ENCODE results near the gene ZCCHC9. TPM values are rescaled to one million over a fixed set of nuclear protein-coding genes. Genes with fewer than 3 reads are reported as not detected.
A peak's percentile ranks its signal among the peaks of the same experiment; 100 is the strongest.
"Not testable (repeated sequence)": the region's sequence is repeated elsewhere in the genome, so short reads cannot be mapped to it uniquely, and the experiment has no call there.

The ZCCHC9 gene, protein sequence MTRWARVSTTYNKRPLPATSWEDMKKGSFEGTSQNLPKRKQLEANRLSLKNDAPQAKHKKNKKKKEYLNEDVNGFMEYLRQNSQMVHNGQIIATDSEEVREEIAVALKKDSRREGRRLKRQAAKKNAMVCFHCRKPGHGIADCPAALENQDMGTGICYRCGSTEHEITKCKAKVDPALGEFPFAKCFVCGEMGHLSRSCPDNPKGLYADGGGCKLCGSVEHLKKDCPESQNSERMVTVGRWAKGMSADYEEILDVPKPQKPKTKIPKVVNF
- 28.5 and 36.5 TPM in 2 replicates for total RNA-seq (2014; rRNA removed; shearing (Covaris generic); ENCODE audit: low replicate concordance)

DNA sequence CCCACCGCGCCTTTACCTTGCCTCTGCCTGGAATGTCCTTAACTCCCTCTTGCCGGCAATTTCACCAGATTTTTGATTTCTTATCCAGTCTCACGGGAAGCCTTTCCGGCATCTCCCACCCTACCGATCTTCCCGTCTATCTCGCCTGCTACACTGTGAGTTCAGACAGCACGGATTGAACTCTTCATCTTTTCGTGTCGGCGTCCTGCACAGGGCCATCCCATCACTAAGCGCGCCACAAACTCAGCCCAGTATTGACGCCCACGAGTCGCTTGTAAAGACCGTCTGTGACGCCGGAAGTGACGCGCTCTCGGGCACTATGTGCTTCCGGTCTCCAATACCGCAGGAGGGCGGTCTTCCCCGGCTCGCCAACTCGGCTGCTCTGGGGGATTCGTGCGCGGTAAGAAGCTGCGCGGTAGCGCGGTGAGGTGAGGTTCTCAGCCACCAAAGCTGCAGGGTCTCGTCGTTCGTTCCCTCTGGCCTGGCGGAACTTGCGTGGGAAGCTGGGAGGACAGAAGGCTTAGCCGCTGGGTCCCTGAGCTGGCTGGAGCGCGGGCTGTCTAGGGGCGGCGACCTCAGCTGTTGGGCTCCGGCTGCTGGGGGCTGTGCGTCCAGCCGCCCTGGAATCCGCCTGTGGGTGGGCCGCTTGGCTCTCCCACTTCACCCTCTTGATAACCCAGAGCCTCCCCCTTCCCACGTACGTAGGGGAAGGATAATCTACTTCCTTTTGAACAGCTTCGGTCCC lies at the start of gene ZCCHC9:
Gene ZCCHC9 (plus strand): TSS at position 317 of the 745 bp plus-strand sequence. CDS start 3,171 bp downstream, outside the sequence.
- in situ Hi-C loops (cut with HindIII; ENCODE audit: low pct_unique_long_range_greater_than_20kb, low sequenced_read_pairs): no loop called here
- peak; percentile 81 for DNase-seq (ENCODE audit: low read depth)

DNA sequence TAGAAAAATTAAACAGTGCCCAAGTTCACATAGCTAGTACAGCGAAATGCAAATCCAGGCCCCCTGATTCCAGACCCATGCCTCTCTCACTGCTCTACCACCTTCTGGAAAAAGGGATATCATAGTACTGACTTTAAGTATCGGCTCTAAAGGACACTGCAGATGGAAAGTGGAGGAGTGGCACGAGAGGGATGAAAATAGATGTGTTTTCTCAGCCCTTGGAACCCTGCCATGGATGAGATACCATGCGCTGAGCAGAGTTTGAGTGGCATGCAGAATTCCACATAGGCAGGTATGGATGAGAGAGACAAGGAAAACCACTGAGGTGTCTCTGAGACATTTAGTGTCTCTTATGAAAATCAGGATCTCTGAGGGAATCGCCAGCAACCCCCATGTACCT lies 49.5 kb upstream of the ZCCHC9 start:
- DNase-seq (ENCODE audit: low read depth): no peak
- in situ Hi-C loops (cut with HindIII; ENCODE audit: low pct_unique_long_range_greater_than_20kb, low sequenced_read_pairs): no loop called here

DNA sequence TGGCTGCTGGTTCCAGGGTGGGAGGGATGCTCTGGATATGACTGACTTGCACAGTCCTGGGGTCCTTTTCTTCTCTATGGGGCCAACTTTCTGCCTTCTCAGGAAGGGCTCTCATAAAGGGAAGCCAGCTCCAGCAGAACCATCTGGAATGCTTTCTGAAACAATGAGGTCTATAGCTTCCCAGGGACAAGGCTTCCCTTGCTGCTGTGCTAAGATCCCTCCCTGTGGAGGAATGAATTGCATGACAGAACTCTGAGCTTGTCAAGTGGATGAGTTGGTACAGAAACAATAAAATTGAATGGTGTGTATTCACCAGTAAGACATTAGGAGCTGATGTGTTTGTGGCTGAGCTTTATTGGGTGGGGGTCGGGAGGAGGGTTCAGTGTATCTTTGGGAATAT lies 48.5 kb upstream of the ZCCHC9 start:
- in situ Hi-C loops (cut with HindIII; ENCODE audit: low pct_unique_long_range_greater_than_20kb, low sequenced_read_pairs): no loop called here
- no peak for DNase-seq (ENCODE audit: low read depth)

DNA sequence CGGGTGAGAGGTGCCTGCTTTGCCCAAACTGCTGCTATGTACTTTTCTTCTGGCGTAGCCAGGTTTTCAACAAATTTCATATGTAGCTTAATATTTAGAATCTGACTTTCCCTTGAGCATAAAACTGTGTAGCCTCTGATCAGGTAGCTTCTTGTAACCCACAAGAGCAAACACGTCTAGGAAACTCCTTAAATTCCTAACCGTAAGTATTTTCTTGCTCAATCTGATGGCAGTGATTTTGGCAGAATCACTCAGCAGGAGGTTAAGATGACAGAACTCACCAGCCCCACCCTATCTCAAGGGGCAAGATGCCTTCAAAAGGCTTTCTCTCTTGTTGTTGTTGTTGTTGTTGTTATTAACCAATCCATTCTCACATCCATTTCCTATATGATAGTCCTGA lies 47.5 kb upstream of the ZCCHC9 start:
- in situ Hi-C loops (cut with HindIII; ENCODE audit: low pct_unique_long_range_greater_than_20kb, low sequenced_read_pairs): no loop called here
- DNase-seq (ENCODE audit: low read depth): no peak

DNA sequence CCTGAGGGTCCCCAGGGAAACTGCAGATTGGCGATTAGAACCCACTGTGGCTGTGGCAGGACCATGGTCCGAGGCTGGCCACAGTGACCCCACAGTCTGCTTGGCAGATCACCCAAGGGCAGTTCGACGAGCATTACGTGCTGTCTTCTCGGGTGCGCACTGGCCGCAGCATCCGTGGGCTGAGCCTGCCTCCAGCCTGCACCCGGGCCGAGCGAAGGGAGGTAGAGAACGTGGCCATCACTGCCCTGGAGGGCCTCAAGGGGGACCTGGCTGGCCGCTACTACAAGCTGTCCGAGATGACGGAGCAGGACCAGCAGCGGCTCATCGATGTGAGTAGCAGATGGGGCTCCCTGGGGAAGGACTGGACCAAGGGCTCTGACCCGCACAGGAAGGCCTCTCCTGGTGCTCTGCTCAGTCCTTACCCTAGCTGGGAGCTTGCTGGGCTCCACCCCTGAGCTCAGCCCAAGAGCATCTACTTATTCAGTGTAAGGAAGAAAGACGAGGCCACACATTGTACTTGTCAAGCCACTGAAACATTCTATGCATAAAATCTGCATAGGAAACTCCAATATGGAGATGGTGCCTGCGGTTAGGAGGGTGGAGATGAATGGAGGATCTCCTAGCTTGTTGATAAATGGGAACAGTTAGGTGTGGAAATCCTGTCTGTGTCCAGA lies 46.4 kb upstream of the ZCCHC9 start:
- in situ Hi-C loops (cut with HindIII; ENCODE audit: low pct_unique_long_range_greater_than_20kb, low sequenced_read_pairs): no loop called here
- no peak for DNase-seq (ENCODE audit: low read depth)

DNA sequence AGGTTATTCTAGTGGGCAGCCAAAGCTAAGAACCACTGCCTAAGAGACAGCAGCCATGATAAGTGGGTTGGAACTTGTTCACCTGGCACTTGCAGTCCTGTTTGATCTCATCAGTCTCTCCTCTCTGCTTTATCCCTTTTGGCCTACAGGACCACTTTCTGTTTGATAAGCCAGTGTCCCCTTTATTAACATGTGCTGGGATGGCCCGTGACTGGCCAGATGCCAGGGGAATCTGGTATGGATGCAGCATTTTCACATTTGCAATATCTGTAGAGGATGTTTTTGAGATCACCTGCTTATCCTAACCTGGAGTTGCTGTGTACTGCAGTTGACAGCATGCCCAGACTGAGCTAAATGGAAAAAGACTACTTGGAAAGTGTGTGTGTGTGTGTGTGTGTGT lies 44.6 kb upstream of the ZCCHC9 start:
- in situ Hi-C loops (cut with HindIII; ENCODE audit: low pct_unique_long_range_greater_than_20kb, low sequenced_read_pairs): no loop called here
- DNase-seq (ENCODE audit: low read depth): no peak

DNA sequence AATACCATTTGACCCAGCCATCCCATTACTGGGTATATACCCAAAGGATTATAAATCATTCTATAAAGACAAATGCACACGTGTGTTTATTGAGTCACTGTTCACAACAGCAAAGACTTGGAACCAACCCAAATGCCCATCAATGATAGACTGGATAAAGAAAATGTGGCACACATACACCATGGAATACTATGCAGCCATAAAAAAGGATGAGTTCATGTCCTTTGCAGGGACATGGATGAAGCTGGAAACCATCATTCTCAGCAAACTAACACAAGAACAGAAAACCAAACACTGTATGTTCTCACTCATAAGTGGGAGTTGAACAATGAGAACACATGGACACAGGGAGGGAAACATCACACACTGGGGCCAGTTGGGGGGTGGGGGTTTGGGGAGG lies 38.6 kb upstream of the ZCCHC9 start:
- DNase-seq (ENCODE audit: low read depth); in situ Hi-C loops (cut with HindIII; ENCODE audit: low pct_unique_long_range_greater_than_20kb, low sequenced_read_pairs): not testable (repeated sequence)

DNA sequence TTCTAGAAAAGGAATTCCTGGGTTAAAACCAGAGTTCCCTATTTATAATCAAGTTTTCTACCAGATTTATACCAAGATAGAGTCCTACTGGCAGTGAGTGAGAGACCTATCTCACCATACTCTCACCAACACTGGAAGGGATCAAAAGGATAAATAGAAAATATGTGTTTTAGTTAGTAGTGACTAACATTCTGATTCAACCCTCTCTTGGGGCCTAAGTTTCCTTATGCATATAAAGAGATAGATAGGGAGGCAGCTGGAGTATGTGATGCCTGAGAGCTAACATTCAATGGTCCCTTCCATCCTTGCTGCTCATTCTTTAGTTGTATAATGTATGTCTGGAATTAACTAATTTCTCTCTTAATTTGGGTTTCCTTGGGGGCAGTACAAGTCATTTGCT lies 36.3 kb upstream of the ZCCHC9 start:
- in situ Hi-C loops (cut with HindIII; ENCODE audit: low pct_unique_long_range_greater_than_20kb, low sequenced_read_pairs): no loop called here
- DNase-seq (ENCODE audit: low read depth): no peak

DNA sequence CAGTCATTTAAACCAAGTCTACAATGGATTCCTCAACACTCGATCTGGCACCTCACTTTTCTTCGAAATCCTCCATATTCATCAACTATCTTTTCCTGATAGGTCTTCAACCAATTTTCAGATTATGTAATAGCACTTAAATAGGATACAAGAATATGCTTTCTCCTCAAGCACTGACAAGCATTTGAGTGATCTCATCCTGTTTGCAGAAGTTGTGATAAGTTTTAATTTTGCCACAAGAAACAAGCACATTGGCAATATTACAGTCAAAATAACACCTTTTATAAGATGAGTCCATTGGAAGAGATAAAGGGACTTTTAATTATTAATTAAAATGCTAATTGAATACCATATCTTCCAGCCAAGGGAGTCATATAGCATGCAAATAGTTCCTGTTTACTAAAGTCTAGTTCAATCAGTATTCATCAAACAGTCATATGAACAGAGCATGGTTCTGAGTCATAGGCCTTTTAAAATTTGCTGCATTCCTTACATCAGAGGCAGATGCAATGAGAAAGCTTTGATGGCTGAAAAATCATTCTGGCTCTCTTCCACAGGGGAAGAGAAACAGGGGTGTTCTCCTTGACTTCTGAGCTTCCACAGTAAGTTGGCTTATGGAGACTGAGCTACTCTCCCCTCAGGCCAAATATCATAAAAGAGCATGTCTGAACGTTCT lies 32.7 kb upstream of the ZCCHC9 start:
- peak; percentile 30 for DNase-seq (ENCODE audit: low read depth)
- in situ Hi-C loops (cut with HindIII; ENCODE audit: low pct_unique_long_range_greater_than_20kb, low sequenced_read_pairs): no loop called here

DNA sequence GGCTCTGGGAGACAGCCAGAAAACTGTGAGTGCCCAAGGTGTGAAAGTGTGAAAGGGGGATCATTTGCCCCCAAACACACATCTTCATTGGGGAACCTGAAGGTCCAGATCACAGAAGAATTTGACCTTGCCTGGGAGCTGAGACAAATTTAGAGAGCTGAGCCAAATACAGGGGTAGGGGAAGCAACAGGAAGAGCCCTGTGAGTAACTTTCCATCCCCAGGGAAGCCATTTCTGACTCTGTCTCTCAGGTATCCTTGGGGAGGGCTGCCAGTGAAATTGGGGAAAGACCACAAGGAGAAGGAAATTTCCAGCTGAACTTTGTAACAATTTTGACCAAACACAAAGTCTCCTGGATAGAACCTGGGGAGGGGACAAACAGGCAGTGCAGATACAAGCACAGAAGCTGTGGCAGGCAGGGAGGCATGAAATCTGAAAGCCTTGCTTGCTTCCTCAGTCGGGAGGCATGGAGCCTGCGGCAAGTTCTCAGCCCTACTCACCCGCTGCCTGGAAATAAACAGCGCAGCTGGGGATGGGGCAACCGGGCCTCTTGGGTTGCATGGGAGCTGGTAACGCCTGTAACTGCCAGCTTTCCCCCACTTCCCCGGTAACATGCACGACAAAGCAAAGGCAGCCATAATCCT lies 31.5 kb upstream of the ZCCHC9 start:
- DNase-seq (ENCODE audit: low read depth): no peak
- in situ Hi-C loops (cut with HindIII; ENCODE audit: low pct_unique_long_range_greater_than_20kb, low sequenced_read_pairs): no loop called here

DNA sequence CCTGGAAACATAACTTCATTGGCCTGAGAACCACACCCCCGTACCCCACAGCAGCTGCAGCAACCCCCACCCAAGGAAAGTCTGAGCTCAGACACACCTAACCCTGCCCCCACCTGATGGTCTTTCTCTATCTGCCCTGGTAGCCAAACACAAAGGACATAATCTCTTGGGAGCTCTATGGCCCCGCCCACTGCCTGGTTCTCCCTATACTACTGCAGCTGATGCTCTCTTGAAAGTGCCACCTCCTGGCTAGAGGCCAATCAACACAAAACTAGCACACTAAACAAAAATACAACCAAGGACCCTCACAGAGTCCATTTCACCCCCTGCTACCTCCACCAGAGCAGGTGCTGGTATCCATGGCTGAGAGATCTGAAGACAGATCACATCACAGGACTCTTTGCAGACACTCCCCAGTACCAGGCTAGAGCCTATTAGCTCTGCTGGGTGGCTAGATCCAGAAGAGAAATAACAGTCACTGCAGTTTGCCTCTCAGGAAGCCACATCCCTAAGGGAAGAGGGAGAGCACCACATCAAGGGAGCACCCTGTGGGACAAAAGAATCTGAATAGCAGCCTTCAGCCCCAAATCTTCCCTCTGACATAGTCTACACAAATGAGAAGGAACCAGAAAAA lies 30.9 kb upstream of the ZCCHC9 start:
- DNase-seq (ENCODE audit: low read depth); in situ Hi-C loops (cut with HindIII; ENCODE audit: low pct_unique_long_range_greater_than_20kb, low sequenced_read_pairs): not testable (repeated sequence)

DNA sequence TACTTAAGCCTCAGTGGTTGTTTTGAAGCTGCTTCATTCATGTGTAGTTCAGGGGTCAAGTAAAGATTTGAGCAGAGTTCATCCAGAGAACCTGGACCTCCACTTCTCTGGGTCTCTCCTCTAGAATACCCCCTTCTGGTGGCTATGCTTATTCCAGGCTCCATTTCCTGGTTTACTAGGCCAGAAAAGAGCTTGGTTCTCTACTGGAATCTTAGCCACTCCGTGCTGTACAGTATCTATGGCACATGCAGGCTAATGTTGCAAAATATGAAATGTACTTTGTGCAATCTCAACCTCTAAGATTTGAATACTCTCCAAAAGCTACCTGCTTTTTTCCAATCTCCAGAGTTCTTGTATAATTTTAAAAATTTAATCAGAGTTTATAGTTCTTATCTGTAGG lies 17.4 kb upstream of the ZCCHC9 start:
- in situ Hi-C loops (cut with HindIII; ENCODE audit: low pct_unique_long_range_greater_than_20kb, low sequenced_read_pairs): no loop called here
- DNase-seq (ENCODE audit: low read depth): no peak

DNA sequence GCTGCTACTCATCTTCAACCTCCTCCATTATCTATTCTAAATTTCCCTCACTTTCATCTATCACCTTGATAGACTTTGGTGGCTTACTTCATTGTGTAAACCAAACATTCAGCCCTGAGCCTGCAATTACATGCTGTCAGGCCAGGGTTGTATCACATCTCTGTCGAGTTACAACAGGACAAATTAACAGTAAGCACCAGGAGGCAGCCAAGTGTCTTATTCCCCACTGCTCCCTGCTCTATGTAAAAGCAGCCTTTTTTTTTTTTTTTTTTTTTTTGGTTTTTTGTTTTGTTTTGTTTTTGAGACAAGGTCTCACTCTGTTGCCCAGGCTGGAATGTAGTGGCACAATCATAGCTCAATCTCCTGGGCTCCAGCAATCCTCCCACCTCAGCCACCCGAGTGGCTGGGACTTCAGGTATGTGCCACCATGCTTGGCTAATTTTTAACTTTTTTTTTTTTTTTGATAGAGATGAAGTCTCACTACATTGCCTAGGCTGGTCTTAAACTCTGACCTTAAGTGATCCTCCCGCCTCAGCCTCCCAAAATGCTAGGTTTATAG lies 15.2 kb upstream of the ZCCHC9 start:
- in situ Hi-C loops (cut with HindIII; ENCODE audit: low pct_unique_long_range_greater_than_20kb, low sequenced_read_pairs): no loop called here
- peak; percentile 68 for DNase-seq (ENCODE audit: low read depth)

DNA sequence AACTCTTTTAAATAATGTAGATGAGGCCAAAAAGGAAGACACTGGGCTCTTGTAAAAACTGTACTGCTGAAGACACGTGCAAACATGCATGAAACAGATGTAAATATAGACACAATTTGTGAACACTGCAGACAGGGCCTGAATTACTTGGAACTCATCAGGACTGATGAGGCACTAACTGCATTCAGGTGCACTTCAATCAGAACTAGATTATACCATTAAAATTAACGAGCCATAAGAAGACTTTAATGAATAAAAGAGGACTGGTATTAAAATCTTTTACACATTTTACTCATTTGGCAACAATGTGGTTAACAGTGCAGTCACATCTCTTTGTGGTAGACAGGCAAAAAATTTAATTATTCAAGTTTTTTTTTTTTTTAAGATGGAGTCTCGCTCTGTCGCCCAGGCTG lies 13.4 kb upstream of the ZCCHC9 start:
- in situ Hi-C loops (cut with HindIII; ENCODE audit: low pct_unique_long_range_greater_than_20kb, low sequenced_read_pairs): no loop called here
- DNase-seq (ENCODE audit: low read depth): no peak

DNA sequence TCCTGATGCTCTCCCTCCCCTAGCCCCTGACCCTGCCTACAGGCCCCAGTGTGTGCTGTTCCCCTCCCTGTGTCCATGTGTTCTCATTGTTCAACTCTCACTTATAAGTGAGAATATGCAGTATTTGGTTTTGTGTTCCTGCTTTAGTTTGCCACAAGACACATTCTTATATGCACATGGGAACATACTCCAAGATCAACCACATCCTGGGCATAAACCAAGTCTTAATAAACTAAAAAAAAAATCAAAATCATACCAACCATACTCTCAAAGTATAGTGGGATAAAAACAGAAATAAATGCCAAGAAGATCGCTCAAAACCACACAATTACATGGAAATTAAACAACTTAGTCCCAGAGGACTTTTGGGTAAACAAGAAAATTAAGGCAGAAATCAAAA lies 11.2 kb upstream of the ZCCHC9 start:
- no peak for DNase-seq (ENCODE audit: low read depth)
- in situ Hi-C loops (cut with HindIII; ENCODE audit: low pct_unique_long_range_greater_than_20kb, low sequenced_read_pairs): no loop called here

DNA sequence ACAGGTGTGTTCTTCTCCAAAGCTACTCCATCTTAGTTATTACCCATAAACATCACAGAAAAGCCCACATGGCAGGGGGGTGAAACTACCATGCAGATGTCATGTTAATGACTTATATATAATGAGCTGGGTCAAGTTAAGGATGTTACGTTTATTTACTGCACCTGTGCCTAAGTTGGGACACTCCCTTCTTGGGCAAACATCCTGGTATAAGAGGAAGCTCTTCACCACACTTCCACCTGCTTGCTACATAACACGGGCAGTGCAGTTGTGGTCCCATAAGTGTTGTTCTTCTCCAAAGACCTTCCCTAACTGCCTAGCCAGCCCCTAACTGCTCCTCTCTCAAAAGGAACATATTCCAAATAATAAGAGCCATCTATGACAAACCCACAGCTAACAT lies 9.3 kb upstream of the ZCCHC9 start:
- in situ Hi-C loops (cut with HindIII; ENCODE audit: low pct_unique_long_range_greater_than_20kb, low sequenced_read_pairs): no loop called here

DNA sequence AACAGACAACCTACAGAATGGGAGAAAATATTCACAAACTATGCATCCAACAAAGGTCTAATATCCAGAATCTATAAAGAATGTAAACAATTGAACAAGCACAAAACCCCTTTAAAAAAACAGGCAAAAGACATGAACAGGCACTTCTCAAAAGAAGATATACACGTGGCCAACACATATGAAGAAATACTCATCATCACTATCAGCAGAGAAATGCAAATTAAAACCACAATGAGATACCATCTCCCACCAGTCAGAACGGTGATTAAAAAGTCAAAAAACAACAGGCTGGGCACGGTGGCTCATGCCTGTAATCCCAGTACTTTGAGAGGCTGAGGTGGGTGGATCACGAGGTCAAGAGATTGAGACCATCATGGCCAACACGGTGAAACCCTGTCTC lies 7.4 kb upstream of the ZCCHC9 start:
- in situ Hi-C loops (cut with HindIII; ENCODE audit: low pct_unique_long_range_greater_than_20kb, low sequenced_read_pairs): not testable (repeated sequence)

More for the DNA sequence above, 9.3 kb upstream of the ZCCHC9 start:
- DNase-seq (ENCODE audit: low read depth): no peak

DNA sequence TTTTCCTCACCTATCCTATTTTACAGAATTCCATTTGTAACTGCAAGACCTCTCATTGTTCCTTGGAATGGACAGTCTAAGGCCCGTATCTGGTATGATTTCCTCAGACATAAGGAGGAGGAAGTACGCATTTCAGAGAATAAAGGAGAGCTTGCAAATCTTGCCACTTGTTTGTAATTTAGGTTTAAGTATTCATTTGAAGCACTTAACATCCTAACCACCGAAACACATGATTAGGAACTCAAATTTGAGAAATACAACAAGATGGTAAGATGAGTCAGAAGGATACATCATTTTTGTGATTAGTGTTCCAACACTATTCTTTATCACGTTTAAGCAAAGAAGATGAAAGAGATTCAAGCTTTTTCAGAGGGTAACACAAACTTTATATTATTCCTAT lies 3.9 kb upstream of the ZCCHC9 start:
- in situ Hi-C loops (cut with HindIII; ENCODE audit: low pct_unique_long_range_greater_than_20kb, low sequenced_read_pairs): no loop called here
- no peak for DNase-seq (ENCODE audit: low read depth)

More for the DNA sequence above, 7.4 kb upstream of the ZCCHC9 start:
- DNase-seq (ENCODE audit: low read depth): not testable (repeated sequence)

Data from Caki2 (cell line).